ENCODE measurements around the gene WNT2B. TPM values are rescaled to one million over a fixed set of nuclear protein-coding genes. Genes with fewer than 3 reads are reported as not detected.
A peak's percentile ranks its signal among the peaks of the same experiment; 100 is the strongest.

The WNT2B gene
- total RNA-seq, 2 donors from 2014 or later, result 3.2 to 19.7 TPM

DNA sequence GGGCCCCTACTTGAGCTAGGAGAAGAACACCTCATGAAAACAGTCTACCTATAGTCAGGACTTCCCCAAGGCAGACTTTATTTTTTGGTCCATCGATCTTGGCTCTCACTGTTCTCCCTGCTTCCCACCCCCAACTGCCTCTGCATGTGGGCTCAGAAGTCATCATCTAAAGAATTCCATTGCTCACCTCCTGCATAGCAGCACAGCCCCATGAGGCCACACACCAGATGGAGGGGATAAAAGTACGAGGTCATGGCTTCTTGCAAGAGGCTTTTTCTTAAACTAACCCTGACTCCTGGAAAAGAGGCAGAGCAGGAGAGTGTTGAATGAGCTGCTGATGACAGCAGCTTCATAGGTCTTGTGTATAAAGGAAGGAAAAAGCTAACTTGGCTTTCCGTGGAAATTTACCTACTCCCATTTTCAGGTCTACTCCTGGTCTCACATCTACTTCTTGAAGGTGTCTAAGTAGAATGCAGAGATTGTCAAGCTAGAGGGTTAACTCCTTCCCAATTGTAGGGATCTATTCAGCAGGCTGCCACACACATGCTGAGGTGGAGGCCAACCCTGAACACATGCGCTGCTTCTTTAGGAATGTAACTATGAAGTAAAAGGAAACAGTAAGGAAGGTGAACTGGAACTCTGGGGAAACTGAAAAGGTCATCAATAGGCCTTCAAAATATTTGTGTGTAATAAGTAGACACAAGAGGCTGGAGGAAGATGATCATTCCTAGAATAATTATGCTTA is 18.7 kb downstream of the WNT2B start:
- WGBS, result 72% methylated on average over 4 of the region's 4 CpGs
- H3K4me3 ChIP-seq, result no peak overlapping the region
- no peaks in the 10 kb centered on the region for H3K36me3 ChIP-seq
- H3K9me3 ChIP-seq, result no peaks in the 10 kb centered on the region
- TF ChIP-seq, protein P1, sequence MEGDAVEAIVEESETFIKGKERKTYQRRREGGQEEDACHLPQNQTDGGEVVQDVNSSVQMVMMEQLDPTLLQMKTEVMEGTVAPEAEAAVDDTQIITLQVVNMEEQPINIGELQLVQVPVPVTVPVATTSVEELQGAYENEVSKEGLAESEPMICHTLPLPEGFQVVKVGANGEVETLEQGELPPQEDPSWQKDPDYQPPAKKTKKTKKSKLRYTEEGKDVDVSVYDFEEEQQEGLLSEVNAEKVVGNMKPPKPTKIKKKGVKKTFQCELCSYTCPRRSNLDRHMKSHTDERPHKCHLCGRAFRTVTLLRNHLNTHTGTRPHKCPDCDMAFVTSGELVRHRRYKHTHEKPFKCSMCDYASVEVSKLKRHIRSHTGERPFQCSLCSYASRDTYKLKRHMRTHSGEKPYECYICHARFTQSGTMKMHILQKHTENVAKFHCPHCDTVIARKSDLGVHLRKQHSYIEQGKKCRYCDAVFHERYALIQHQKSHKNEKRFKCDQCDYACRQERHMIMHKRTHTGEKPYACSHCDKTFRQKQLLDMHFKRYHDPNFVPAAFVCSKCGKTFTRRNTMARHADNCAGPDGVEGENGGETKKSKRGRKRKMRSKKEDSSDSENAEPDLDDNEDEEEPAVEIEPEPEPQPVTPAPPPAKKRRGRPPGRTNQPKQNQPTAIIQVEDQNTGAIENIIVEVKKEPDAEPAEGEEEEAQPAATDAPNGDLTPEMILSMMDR (IDR thresholded peaks at IDR 0.05), result no peak
- TF ChIP-seq POLR2A (IDR thresholded peaks at IDR 0.05) (no peak), POLR2AphosphoS5 (IDR thresholded peaks at IDR 0.05) (no peak)
- no peaks in the 10 kb centered on the region for H3K27me3 ChIP-seq (replicated peaks; ENCODE audit: insufficient read depth)
- intact Hi-C loops (cut with DNase I), result no loop called here
- H3K27ac ChIP-seq, result no peak overlapping the region
- peaks cover 2% of the 10 kb centered on the region for H3K4me1 ChIP-seq (replicated peaks)
- no peak for DNase-seq (ENCODE audit: low spot score)

DNA sequence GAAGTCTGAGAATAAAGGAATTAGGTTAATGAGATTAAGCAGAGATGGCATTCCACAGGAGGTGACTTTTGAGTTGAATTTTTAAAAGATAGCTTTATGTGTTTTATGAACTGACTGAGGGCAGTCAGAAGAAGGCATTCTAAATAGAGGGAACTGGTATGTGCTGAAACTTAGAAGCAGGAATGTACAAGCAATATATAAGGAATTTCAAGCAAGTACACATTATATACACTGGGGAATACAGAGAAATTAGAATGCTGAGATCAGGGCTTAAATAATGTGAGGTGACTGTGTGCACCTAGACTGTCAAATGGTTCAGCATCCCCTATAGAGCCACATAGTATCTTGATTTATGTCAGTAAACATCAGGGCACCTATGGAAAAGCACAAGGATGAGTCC is 19.3 kb downstream of the WNT2B start:
- TF ChIP-seq, protein P1 (IDR thresholded peaks at IDR 0.05), result no peak
- no peak for TF ChIP-seq POLR2A (IDR thresholded peaks at IDR 0.05)
- no peak for TF ChIP-seq POLR2AphosphoS5 (IDR thresholded peaks at IDR 0.05)
- Histone ChIP-seq H3K27ac (no peak overlapping the region), H3K4me1 (replicated peaks) (peaks cover 2% of the 10 kb centered on the region), H3K4me3 (no peak overlapping the region), H3K36me3 (no peaks in the 10 kb centered on the region), H3K27me3 (replicated peaks; ENCODE audit: insufficient read depth) (no peaks in the 10 kb centered on the region), H3K9me3 (no peaks in the 10 kb centered on the region)
- no peak for DNase-seq (ENCODE audit: low spot score)
- intact Hi-C loops (cut with DNase I), result no loop called here

DNA sequence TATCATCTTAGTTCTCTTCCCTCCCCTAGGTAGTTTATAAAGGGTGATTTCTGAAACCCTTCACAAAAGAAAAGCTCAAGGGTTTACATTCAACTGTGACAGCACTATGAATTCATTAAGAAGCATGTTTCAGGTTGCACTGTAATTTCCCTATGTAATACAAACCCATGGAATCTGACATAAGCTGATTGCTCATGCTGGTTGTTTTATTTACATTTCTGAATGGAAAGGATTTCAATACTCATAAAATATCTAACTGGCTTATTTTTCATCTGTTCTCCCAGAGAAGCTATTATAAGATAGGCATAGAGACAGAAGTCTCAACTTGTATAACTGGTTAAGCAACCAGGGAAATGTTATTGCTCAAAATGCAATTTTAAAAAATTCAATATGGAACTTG is 20.5 kb downstream of the WNT2B start:
- no peaks in the 10 kb centered on the region for H3K9me3 ChIP-seq

DNA sequence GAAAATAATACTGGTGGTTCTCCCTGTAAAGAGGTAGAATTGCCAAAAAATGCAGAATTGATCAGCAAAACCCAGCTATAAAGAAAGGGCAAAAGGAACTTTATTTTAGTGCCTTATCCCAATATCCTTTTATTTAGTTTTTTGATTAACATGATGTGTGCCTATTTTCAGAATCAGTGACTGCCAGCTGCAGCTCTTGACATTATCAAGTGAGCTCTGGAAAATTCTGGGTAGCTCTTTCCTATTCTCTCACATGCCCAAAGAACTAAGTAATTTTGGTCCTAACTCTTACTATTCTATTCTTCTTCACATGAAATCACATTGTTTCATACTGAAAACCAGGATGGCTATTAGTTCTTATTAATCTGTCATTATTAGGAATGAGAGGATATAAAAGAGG is 22.1 kb downstream of the WNT2B start:
- no peaks in the 10 kb centered on the region for H3K9me3 ChIP-seq
- DNase-seq (ENCODE audit: low spot score), result no peak
- H3K4me1 ChIP-seq (replicated peaks), result peaks cover 2% of the 10 kb centered on the region
- H3K27ac ChIP-seq, result peak overlapping the region in 1 of 2 donors; percentile 42
- no peak for TF ChIP-seq POLR2A (IDR thresholded peaks at IDR 0.05)
- TF ChIP-seq, protein P1 (IDR thresholded peaks at IDR 0.05), result no peak
- TF ChIP-seq POLR2AphosphoS5 (IDR thresholded peaks at IDR 0.05), result no peak
- no peaks in the 10 kb centered on the region for H3K27me3 ChIP-seq (replicated peaks; ENCODE audit: insufficient read depth)
- no peaks in the 10 kb centered on the region for H3K36me3 ChIP-seq
- H3K4me3 ChIP-seq, result no peak overlapping the region
- intact Hi-C loops (cut with DNase I), result no loop called here

More for the DNA sequence above, 20.5 kb downstream of the WNT2B start:
- peaks cover 2% of the 10 kb centered on the region for H3K4me1 ChIP-seq (replicated peaks)
- H3K27me3 ChIP-seq (replicated peaks; ENCODE audit: insufficient read depth), result no peaks in the 10 kb centered on the region
- H3K27ac ChIP-seq, result peak overlapping the region; percentile 5 to 35
- TF ChIP-seq POLR2A (IDR thresholded peaks at IDR 0.05) (no peak), POLR2AphosphoS5 (IDR thresholded peaks at IDR 0.05) (no peak)
- TF ChIP-seq, protein P1 (IDR thresholded peaks at IDR 0.05), result no peak
- no peaks in the 10 kb centered on the region for H3K36me3 ChIP-seq
- no peak for DNase-seq (ENCODE audit: low spot score)
- H3K4me3 ChIP-seq, result no peak overlapping the region
- intact Hi-C loops (cut with DNase I), result no loop called here

DNA sequence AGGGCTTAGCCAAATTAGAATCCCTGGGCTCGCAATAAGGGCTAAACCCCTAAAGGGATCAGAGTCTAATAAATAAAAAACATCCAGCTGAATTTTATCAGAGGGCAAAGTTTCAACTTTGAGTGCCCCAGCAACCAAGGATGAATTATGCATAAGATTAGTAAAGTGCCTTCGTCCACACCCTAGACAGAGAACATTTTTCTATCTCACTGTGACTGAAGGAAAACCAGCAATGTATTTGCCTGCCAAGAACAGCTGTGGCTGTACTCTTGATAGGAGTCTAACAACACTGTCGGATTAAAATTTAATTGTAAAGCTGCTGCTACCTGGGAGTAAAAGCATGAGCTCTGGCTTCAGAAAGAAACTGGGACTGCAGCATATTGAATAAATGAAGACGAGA is 23.3 kb downstream of the WNT2B start:
- Histone ChIP-seq H3K36me3 (no peaks in the 10 kb centered on the region), H3K4me1 (replicated peaks) (peaks cover 2% of the 10 kb centered on the region), H3K4me3 (no peak overlapping the region), H3K27ac (no peak overlapping the region), H3K27me3 (replicated peaks; ENCODE audit: insufficient read depth) (no peaks in the 10 kb centered on the region), H3K9me3 (no peaks in the 10 kb centered on the region)
- WGBS, result 92% methylated on average over 4 of the region's 4 CpGs
- TF ChIP-seq POLR2AphosphoS5 (IDR thresholded peaks at IDR 0.05) (no peak), POLR2A (IDR thresholded peaks at IDR 0.05) (no peak)
- TF ChIP-seq, protein P1 (IDR thresholded peaks at IDR 0.05), result no peak
- no peak for DNase-seq (ENCODE audit: low spot score)
- intact Hi-C loops (cut with DNase I), result no loop called here
